CD4-positive, alpha-beta T cell treated with Interferon gamma for 1 hour (primary cell): ENCODE data around the gene MGLL.

ENCODE experiments used
- DNase-seq: peaks from one replicate; pipeline ENCODE4 v3.0.0-alpha.2; 2020

Gene MGLL

GRCh38 chr3:127833281-127834032 is 11.1 kb upstream of the MGLL start:
- DNase-seq, result no peak

- peak; percentile 19 for DNase-seq
These were observed 9.4 kb upstream of the MGLL start for GRCh38 chr3:127831723-127832172.

GRCh38 chr3:127829537-127829936 is 7.2 kb upstream of the MGLL start:
- DNase-seq, result no peak

- no peak for DNase-seq
These were observed 5.5 kb upstream of the MGLL start for GRCh38 chr3:127827808-127828207.

- no peak for DNase-seq
These were observed 3.4 kb upstream of the MGLL start for GRCh38 chr3:127825756-127826155.

GRCh38 chr3:127824151-127824825 is 2.0 kb upstream of the MGLL start:
- no peak for DNase-seq

- DNase-seq, result no peak
These were observed 1.1 kb upstream of the MGLL start for GRCh38 chr3:127823426-127823857.

- DNase-seq, result peak; percentile 37
These were observed 539 bp upstream of the MGLL start for GRCh38 chr3:127822682-127823425.

GRCh38 chr3:127821394-127821793 is 921 bp downstream of the MGLL start:
- DNase-seq, result peak; percentile 16

- no peak for DNase-seq
These were observed 1.4 kb downstream of the MGLL start for GRCh38 chr3:127820826-127821313.

GRCh38 chr3:127820221-127820825 is 2.0 kb downstream of the MGLL start:
- no peak for DNase-seq

GRCh38 chr3:127819656-127820055 is 2.7 kb downstream of the MGLL start:
- no peak for DNase-seq

- no peak for DNase-seq
These were observed 3.2 kb downstream of the MGLL start for GRCh38 chr3:127819086-127819485.

- no peak for DNase-seq
These were observed 4.9 kb downstream of the MGLL start for GRCh38 chr3:127817406-127817841.

- no peak for DNase-seq
These were observed 5.4 kb downstream of the MGLL start for GRCh38 chr3:127816783-127817405.

GRCh38 chr3:127815641-127816605 is 6.4 kb downstream of the MGLL start:
- no peak for DNase-seq

- no peak for DNase-seq
These were observed 7.3 kb downstream of the MGLL start for GRCh38 chr3:127815001-127815400.

- no peak for DNase-seq
These were observed 8.0 kb downstream of the MGLL start for GRCh38 chr3:127814325-127814781.

GRCh38 chr3:127812151-127812550 is 10.2 kb downstream of the MGLL start:
- DNase-seq, result no peak

- no peak for DNase-seq
These were observed 10.6 kb downstream of the MGLL start for GRCh38 chr3:127811717-127812116.

GRCh38 chr3:127809611-127810010 is 12.7 kb downstream of the MGLL start:
- DNase-seq, result no peak
